ENCODE data around the gene GP9.
"Not testable (repeated sequence)": the region's sequence is repeated elsewhere in the genome, so short reads cannot be mapped to it uniquely, and the experiment has no call there.

GP9 gene

DNA sequence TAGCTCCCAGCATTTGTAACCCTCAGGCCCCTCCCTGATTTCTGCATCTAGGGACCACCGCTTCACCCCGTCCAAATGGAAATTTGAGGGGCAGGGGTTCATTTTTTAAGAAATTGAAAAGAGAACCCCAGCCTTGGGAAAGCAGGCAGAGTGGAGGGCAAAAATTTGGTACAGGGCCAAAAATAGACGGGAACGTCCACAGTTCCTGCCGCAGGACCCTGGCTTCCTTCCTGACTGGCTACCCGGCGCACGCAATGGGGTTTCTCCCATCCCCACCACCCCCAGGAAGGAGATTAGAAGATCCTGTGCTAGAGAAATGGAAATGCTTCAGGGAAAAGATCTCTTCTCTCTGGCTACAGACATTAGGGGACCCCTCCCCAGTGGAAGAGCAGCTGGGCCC, 20.9 kb downstream of the GP9 start:
- DNase-seq = no peak

DNA sequence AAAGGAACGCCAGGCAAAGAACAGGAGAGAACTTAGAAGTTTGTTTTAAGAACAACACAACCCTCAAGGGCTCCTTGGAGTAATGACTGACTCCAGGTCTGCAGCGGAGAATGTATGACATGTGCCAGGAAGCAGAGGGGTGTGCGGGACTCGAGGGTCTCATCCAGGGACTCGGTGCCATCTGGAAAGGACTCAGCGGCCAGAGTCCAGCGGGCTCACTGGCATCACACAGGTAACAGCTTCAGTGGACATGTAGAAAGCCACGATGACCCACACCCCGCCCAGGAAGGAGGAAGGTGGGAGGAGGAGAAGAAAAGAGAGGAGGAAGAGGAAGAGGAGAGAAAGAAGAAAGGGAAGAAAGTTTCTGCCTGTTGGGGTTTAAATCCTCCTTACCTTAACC, 21.4 kb downstream of the GP9 start:
- DNase-seq = no peak

DNA sequence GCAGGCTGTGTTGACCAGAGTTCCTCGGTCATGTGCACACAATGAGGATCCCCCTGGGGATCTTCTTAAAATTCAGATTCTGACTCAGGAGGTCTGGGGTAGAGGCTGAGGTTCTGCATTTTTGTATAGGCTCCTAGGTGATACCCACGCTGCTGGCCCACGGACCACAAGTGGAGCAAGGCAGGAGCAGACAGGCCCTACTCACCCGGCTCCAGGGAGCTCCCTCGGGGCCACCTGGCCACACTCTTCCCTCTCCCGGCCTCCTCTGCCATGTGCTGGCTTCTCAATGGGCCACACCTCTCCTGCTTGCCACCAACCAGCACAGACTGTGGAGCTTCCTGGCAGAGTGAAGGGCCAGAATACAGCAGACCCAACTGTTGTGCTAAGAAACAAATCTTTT, 23.9 kb downstream of the GP9 start:
- no peak for DNase-seq

DNA sequence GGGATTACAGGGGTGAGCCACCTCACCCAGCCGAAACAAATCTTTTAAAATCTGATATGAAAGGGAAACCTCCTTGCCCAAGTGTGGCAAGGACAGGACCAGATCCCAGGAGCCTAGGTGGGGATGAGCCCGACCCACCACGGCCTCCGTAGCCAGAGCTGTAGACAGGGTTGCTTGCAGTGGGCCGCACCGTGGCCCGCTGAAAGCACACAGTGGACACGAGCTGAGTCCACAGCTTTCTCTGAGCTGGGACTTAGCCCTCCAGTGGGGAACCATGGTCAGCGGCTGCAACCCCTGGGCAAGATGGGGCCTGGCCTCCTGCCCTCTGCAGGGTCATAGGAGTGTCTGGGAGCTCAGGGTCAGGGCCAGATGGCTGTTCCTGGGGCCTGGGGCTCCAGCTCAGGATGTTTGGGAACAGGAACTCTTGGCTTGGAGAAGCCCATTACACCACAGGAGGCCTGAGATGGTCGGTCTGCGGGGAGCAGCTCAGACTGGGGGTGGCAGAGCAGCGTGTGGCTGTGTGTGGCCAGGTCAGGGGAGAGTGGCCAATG, 24.7 kb downstream of the GP9 start:
- no peak for DNase-seq

DNA sequence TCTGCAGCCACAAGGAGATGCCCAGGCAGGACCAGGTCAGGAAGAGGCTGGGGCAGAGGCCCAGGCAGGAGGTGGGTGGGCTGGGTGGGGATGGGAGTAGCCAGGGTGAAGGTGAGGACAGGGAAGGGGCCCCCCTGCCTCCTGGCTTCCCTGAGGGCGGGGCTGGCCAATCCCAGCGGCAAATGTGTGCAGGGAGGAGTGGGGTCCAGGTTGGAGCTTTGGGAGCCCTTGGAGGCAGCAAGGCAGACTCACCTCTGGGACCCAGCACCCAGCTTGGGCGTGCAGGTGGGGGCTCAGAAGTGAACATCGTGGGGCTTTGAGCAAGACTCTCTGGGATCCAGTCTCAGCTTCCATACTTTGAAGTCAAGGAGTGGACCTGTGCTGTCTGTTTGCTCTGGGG, 25.2 kb downstream of the GP9 start:
- DNase-seq = no peak

DNA sequence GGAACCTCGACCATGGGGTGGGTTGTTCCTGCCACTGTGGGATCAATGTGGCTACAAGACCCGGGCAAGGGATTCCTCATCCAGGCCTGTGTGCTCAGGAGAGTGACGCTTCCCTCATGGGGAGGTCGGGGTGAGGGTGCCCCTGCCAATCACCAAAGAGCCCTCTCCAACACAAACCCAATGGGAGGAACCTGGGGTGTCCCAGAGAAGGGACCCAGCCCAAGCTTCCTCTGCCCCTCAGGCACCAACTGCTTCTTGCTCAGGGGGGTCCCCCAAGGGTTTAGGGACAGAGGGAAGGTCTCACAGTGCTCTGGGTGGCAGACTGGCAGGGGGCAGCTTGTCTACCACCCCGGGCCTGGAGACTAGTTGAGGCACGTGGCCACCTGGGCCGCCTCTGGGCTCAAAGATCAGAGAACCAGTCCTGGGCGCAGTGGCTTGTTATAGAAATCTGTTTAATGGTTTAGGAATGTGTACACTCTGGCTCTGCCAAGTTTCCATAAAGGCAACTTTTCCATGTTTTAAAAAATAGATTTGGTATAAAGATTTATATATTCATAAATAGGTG, 26.6 kb downstream of the GP9 start:
- DNase-seq = peak; percentile 82

DNA sequence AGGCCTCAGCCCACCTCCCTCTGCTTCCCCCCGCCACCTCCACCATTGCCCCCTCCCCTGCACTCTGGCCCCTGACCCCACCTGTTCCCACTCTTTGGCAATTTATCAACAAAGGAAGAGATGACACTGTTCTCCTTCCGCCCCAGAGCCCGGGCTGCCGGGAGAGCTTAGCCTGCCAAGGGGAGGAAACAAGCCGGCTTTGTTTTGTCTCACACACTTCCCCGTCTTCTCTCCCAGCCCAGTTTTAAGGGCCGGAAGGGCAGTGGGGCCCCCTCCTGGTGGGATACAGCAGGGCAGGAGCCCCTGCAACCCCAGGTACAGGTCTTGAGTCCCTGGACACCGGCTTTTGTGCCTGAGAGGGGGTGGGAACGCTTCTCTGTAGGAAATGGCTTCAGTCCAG, 27.3 kb downstream of the GP9 start:
- peak; percentile 67 for DNase-seq

DNA sequence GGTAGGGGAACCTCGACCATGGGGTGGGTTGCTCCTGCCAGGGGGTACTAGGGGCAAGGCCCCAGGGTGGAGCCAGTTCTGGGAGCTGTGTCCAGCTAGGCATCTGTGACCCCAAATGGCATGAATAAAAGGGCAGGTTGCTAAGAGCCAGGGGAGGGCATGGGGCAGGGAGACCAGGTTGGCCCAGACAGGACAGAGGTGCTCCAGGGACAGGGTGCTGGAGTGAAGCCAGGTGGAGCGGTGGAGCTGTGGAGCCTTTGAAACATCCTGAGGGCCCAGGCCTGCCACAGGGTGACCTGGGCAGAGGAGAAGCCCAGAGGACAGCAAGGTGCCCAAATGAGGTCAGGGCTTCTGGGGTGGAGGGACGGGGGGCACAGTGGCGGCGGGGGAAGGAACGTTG, 27.7 kb downstream of the GP9 start:
- not testable (repeated sequence) for DNase-seq

DNA sequence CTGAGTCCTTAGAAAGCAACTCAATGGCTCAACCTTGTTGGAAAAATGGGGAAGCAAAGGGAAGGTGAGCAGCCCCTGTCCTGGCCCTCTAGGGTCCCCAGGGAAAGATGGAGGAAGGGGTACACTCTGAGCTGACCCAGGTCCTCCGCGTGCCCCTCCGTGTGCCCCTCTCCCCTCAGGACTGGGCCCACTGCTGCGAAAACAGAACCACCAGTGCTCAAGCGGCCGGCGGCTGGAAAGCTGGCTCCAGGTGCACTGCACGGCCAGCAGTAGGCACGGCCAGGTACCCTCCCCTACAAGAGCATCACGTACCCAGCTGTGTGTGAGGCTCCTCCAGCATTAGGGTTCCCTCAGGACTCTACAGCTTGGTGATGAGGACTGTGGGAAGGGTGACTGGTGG, 34.7 kb downstream of the GP9 start:
- no peak for DNase-seq

DNA sequence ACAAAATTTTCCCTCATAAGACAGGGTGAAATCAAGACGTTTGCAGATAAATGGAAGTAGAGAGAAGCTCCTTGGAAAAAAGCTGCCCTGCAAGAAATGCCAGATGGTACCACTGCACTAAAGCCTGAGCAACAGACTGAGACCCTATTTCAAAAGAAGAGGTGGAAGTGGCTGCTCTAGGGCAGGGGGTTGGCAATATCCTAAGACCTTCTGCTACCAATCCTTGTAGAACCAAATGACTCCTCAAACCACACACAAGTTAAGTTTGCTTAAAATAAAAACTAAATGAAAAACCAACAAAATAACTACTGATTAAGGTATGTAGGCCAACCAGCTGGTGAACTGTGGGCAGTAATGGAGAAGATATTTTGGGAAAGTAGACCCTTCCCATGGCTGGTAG, 39.7 kb downstream of the GP9 start:
- DNase-seq = no peak

DNA sequence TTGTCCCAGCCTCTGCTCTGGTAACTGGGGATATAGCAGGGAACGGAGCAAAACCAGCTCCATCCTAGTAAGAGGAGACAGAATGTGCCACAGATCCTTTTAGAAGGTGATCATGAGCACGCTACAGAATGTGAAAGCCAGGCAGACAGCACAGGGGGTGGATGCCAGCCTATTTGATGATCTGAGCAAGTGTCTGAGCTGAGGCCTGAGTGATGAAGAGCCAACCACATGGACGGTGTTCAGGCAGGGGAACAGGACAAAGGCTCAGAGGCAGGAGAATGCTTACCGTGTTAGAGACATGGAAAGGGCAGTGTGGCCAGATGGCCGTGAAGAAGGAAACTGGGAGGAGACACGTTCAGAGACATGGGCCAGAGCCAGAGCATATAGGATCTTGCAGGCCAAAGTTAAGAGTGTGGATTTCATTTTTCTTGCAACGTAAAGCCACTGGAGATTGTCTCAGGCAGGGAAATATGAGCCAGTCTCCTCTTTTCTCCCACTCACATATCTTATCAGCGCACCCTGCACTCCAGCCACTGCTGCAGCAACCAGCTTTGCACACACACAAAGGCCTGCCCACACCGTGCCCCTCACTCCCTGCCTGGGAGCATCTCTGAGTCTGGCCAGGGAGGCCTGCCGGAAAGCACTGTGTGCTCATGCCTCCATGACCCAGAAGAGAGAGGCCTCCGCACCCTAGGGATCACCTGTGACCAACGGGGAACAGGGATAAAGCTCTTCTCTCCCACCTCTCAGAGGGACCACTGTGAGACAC, 41.0 kb downstream of the GP9 start:
- no peak for DNase-seq

DNA sequence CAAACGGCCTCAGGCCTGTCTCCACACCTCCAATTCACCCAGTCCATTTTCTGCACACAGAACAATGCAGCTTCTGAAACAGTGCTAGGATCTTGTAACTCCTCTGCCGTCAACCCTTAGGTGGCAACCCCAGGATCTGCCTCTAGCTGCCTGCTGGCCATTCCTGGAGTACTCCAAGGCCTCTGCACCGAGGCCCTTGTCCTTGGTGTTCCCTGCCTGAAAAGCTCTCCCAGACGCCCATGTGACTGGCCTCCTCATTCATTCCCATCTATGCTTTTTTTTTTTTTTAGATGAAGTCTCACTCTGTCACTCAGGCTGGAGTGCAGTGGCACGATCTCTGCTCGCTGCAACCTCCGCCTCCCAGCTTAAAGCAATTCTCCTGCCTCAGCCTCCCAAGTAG, 42.7 kb downstream of the GP9 start:
- no peak for DNase-seq

DNA sequence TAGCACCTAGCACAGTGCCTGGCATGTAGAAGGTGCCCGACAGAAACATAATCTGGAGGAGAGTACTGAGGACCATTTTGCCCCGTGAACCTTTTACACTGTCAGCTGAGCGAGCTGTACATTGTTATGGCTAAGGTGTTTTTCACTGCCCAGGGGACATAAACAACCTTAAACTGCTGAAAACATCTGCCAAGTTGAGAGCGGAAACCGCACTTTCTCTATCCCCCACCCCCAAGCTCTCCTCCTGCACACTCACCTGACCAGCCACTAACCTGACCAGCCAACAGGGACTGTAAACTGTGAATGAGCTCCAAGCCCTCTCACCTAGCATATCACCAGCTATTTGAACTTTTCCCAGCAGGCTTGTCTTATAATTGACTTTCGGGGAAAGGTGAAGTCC, 43.5 kb downstream of the GP9 start:
- no peak for DNase-seq

DNA sequence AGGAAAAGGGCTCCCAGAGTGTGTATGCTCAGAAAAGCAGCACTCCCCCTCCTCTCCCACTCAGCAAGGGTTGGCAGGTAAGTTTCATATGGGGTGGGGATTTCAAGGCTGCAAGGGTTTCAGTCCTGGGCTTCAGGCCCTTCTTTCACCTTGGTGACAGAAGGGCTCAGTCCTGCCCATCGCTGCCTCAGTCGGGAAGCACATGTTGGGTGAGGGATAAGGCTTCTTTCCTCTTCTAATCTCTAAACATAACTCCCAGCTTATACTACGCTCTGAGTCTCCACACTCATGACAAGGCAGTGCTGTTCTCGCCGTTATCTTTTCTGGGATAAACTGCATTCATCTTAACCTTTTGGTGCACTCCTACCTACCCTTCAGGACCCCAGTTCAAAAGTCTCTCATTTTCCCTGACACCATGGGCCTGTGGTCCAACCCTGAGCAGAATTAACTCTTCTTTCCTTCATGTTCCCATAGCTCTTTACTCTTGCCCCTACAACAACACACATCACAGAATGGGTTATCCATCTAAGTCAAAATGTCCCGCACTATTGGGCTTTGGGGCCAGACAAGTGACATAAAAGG, 44.0 kb downstream of the GP9 start:
- DNase-seq = no peak

DNA sequence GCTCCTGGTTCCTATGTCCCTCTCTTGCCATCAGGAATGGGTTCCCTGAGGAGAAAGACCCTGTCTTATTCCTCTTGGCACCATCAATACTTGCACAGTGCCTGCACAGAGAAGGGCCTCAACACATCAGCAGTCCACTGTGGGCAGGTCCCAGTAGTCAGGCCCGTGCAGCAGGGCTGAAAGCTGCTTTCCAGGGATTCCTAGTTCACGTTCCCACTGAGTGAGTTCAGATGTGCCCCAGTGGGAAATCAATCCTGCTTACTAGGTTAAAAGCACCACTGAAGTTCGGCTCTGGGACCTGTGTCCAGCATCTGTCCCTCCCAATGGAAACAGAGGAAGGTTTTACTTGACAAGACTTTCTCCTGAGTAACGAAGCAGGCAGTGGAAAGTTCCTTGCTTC, 45.3 kb downstream of the GP9 start:
- no peak for DNase-seq

DNA sequence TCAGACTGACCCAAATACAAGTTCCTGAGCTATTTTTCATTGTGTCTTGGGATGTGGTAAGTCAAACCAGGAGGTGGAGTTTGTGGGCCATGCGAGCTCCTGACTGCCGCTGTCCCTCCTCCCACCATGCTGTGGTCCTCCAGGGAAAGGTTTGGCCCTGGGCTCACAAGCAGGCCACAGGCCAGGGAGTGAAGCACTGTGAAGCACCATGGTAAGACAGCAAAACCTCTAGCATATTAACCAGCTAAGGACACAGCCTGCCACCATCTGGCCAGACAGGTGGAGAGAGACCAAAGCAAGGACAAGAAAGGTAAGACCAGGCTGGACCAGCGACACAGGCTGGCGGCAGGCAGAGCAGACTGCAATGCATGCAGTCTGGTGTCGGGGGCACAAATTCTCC, 45.7 kb downstream of the GP9 start:
- DNase-seq = no peak

DNA sequence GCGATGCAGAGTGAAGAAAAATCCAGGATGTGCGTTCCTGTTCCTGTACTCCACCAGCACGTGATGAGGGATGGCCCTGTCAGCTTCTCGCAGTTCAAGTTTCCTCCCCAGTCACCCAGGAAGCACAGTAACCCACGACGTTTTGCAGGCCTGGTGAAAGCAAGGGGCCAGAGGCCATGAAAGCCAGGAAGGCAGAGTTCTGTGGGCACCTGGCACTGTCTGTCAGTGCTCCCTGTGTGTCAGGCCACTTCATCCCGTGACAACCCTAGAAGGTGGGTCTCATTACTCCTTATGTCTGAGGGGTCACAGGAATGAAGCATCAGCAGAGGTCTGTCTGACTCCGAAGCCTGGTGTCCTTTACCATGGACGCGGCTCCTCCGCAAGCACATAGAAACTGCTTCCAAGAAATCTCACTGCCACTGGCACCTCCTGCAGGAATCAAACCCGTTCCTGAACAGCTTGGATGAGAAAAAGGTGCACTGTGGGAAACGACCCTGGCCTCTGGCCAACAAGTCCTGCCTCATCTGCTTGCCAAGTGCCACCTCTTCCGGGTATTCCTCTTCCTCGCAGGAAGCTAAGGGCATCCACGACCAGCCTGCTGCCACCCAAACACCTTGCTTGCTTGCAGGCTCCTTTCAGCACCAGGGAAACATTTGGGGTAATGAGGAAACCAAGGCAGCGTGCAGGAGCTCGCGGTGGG, 46.4 kb downstream of the GP9 start:
- no peak for DNase-seq

DNA sequence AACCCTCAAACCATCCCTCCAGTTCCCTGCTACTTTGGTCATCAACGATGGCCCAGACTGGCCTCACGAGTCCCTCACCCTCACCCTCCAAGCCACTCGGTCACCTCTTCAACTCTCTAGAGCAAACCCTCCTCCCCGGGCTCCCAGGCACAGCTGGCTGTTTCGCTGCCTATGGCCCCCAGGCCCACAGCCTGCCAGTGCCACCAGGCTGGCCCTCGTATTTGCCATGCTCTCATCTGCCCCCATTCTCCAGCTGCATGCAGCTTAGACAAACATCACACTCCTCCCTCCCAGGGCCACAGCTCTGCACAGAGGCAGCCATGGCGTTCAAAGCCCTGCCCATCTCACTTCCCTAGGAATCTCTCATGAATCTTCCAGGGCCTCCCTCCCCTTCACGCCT, 47.2 kb downstream of the GP9 start:
- no peak for DNase-seq

DNA sequence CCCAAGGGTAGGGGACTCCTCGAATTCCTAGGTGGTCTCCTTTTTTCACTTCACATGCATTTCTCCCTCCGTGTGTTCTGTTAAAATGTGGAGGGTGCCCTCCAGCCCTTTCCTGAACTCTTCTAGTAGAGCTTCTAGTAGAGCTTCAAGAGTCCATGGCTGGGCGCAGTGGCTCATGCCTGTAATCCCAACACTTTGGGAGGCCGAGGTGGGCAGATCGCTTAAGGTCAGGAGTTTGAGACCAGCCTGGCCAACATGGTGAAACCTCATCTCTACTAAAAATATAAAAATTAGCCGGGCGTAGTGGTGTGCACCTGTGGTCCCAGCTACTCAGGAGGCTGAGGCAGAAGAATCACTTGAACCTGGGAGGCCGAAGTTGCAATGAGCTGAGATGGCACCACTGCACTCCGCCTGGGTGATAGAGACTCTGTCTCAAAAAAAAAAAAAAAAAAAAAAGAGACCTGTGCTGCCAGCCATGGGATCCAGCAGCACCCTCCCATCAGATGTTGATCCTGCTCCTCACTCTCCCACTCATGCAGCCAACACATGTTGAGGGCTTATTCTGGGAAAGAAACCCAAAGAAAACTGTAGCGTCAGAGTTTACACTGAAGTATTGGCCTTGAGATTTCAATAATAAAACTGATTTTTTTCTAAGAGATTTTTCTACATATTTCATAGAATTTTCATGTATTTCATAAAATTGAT, 50.6 kb downstream of the GP9 start:
- not testable (repeated sequence) for DNase-seq

All from femur (tissue), 1 donor.